OCI-LY1 (cell line): Measurements from ENCODE around the gene RALY.

ENCODE experiments used
- H2AFZ ChIP-seq: fragments of 200-600 bp; sonication (generic), shearing (Covaris generic); 2 replicates; pipeline ENCODE4 v1.6.0; 2014; ENCODE audit warnings: antibody characterized with exemption, mild to moderate bottlenecking, low read length
- H3F3A ChIP-seq: fragments of 200-600 bp; sonication (generic), shearing (Covaris generic); 2 replicates; pipeline ENCODE4 v1.6.0; 2014; ENCODE audit warnings: mild to moderate bottlenecking, antibody characterized with exemption, low read length, moderate library complexity; ENCODE audit not compliant: insufficient read depth
- H3K27ac ChIP-seq: fragments of 200-600 bp; sonication (generic); 2 replicates; pipeline ENCODE4 v1.5.1; 2014; ENCODE audit warnings: low read length, mixed run types, mild to moderate bottlenecking, low read depth; ENCODE audit not compliant: poor library complexity, severe bottlenecking
- H3K27me3 ChIP-seq: fragments of 200-600 bp; sonication (generic); 2 replicates; pipeline ENCODE4 v1.6.0; 2014; ENCODE audit warnings: antibody characterized with exemption, mild to moderate bottlenecking, low read length, moderate library complexity; ENCODE audit not compliant: insufficient read depth
- H3K36me3 ChIP-seq: fragments of 200-600 bp; sonication (generic); 2 replicates; pipeline ENCODE4 v1.6.1; 2014; ENCODE audit warnings: mild to moderate bottlenecking, antibody characterized with exemption, low read length, moderate library complexity, mixed read lengths; ENCODE audit not compliant: insufficient read depth
- H3K4me1 ChIP-seq: fragments of 200-600 bp; sonication (generic); 2 replicates; pipeline ENCODE4 v1.5.1; 2014; ENCODE audit warnings: mild to moderate bottlenecking, low read length, moderate library complexity; ENCODE audit not compliant: insufficient read depth, severe bottlenecking
- H3K4me2 ChIP-seq: fragments of 200-600 bp; sonication (generic), shearing (Covaris generic); 2 replicates; pipeline ENCODE4 v1.6.1; 2014; ENCODE audit warnings: low read length
- H3K4me3 ChIP-seq: fragments of 200-600 bp; sonication (generic); 2 replicates; pipeline ENCODE4 v1.5.1; 2014; ENCODE audit warnings: low read length, low read depth, mild to moderate bottlenecking, mixed read lengths; ENCODE audit not compliant: poor library complexity, severe bottlenecking
- H3K79me2 ChIP-seq: fragments of 200-600 bp; shearing (Covaris generic); 2 replicates; pipeline ENCODE4 v1.6.1; 2016; ENCODE audit warnings: mixed run types, low read length, mixed read lengths; ENCODE audit not compliant: insufficient read depth
- H3K9ac ChIP-seq: fragments of 200-600 bp; sonication (generic), shearing (Covaris generic); 2 replicates; pipeline ENCODE4 v1.6.1; 2014; ENCODE audit warnings: mild to moderate bottlenecking, low read length, mixed read lengths
- H3K9me2 ChIP-seq: fragments of 200-600 bp; sonication (generic), shearing (Covaris generic); 2 replicates; pipeline ENCODE4 v1.6.1; 2014; ENCODE audit warnings: low read depth, mild to moderate bottlenecking, low read length, mixed read lengths
- H3K9me3 ChIP-seq: fragments of 200-600 bp; shearing (Covaris generic); 2 replicates; pipeline ENCODE4 v1.6.1; 2014; ENCODE audit warnings: low read length, mixed read lengths
- H4K20me1 ChIP-seq: fragments of 200-600 bp; sonication (generic), shearing (Covaris generic); 2 replicates; pipeline ENCODE4 v1.6.0; 2016; ENCODE audit warnings: mild to moderate bottlenecking, low read length; ENCODE audit not compliant: insufficient read depth
- EZH2 ChIP-seq: fragments of 200-600 bp; sonication (generic), shearing (Covaris generic); IDR thresholded peaks from 2 replicates; pipeline ENCODE4 v1.8.0; 2017; ENCODE audit warnings: borderline replicate concordance, mixed run types, mild to moderate bottlenecking, antibody characterized with exemption, low read length, moderate library complexity, mixed read lengths
- TF ChIP-seq, protein P1 (sequence below): fragments of 200-600 bp; sonication (generic), shearing (Covaris generic); IDR thresholded peaks from 2 replicates; pipeline ENCODE4 v1.5.1; 2017; ENCODE audit warnings: mild to moderate bottlenecking, antibody characterized with exemption, low read length, moderate library complexity, mixed read lengths

RALY gene

GRCh38 chr20:34045294-34045693 lies 51.6 kb downstream of the RALY start:
- Histone ChIP-seq H3K27me3 (no peaks in the 10 kb centered on the region), H3K4me1 (peaks cover 9% of the 10 kb centered on the region), H3K9me2 (no peaks in the 10 kb centered on the region), H3K27ac (no peak overlapping the region), H2AFZ (no peak overlapping the region), H3K9ac (no peak overlapping the region), H3K4me2 (no peak overlapping the region), H3K79me2 (peaks cover 36% of the 10 kb centered on the region), H3K9me3 (no peaks in the 10 kb centered on the region), H3K4me3 (no peak overlapping the region), H3K36me3 (peaks cover 9% of the 10 kb centered on the region; the same call in 1 of the 2 replicates), H3F3A (no peaks in the 10 kb centered on the region), H4K20me1 (no peaks in the 10 kb centered on the region)
- TF ChIP-seq, protein P1, sequence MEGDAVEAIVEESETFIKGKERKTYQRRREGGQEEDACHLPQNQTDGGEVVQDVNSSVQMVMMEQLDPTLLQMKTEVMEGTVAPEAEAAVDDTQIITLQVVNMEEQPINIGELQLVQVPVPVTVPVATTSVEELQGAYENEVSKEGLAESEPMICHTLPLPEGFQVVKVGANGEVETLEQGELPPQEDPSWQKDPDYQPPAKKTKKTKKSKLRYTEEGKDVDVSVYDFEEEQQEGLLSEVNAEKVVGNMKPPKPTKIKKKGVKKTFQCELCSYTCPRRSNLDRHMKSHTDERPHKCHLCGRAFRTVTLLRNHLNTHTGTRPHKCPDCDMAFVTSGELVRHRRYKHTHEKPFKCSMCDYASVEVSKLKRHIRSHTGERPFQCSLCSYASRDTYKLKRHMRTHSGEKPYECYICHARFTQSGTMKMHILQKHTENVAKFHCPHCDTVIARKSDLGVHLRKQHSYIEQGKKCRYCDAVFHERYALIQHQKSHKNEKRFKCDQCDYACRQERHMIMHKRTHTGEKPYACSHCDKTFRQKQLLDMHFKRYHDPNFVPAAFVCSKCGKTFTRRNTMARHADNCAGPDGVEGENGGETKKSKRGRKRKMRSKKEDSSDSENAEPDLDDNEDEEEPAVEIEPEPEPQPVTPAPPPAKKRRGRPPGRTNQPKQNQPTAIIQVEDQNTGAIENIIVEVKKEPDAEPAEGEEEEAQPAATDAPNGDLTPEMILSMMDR: no peak
- TF ChIP-seq EZH2: no peak

- Histone ChIP-seq H3K27ac (no peak overlapping the region), H3K9ac (no peak overlapping the region), H3K4me2 (no peak overlapping the region), H3K4me1 (peaks cover 18% of the 10 kb centered on the region), H3F3A (no peaks in the 10 kb centered on the region), H4K20me1 (no peaks in the 10 kb centered on the region), H3K36me3 (peaks cover 9% of the 10 kb centered on the region; the same call in 1 of the 2 replicates), H3K27me3 (no peaks in the 10 kb centered on the region), H3K4me3 (no peak overlapping the region), H2AFZ (no peak overlapping the region), H3K79me2 (peaks cover 38% of the 10 kb centered on the region), H3K9me2 (no peaks in the 10 kb centered on the region), H3K9me3 (no peaks in the 10 kb centered on the region)
- TF ChIP-seq, protein P1: no peak
- TF ChIP-seq EZH2: no peak
Observed at GRCh38 chr20:34045930-34046725, 52.4 kb downstream of the RALY start.

DNA sequence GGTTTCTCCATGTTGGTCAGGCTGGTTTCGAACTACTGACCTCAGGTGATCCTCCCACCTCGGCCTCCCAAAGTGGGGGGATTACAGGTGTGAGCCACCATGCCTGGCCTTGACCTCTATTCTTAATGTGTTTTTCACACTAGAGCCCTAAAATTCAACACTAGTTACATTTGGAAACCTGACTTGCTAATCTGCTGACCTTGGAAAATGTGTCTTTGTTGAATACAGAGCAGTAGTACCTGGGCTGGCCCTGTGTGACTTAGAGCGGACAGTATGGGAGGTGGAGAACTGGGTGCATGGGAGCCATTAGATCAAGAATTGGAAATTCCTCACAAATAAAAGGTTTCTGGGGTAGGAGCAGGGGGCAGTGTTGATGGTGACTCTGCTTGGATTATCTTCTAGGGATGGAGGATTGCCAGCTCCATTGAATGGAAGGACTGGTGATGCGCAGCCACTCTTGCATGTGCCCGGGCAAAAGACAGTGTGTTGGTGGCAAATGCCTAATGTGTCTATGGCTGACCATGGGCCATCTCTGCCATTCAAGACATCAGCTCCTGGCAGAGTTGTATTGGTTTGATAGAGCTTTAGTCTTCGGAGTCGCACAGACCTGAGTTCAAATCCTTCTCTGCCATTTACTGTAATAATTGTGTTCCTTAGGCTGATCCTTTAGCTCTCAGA lies 53.4 kb downstream of the RALY start:
- Histone ChIP-seq H4K20me1 (no peaks in the 10 kb centered on the region), H3F3A (no peaks in the 10 kb centered on the region), H3K9me2 (no peaks in the 10 kb centered on the region), H3K4me2 (no peak overlapping the region), H3K4me1 (peaks cover 18% of the 10 kb centered on the region), H3K9me3 (no peaks in the 10 kb centered on the region), H3K79me2 (peaks cover 44% of the 10 kb centered on the region), H3K36me3 (peaks cover 9% of the 10 kb centered on the region; the same call in 1 of the 2 replicates), H3K27ac (no peak overlapping the region), H3K27me3 (no peaks in the 10 kb centered on the region), H3K9ac (no peak overlapping the region), H3K4me3 (no peak overlapping the region), H2AFZ (no peak overlapping the region)
- TF ChIP-seq, protein P1: no peak
- TF ChIP-seq EZH2: no peak
